Natural killer cell (primary cell): ENCODE data around the gene IFI44. TPM values are rescaled to one million over a fixed set of nuclear protein-coding genes. Genes with fewer than 3 reads are reported as not detected.
A peak's percentile ranks its signal among the peaks of the same experiment; 100 is the strongest.

ENCODE experiments used
- ATAC-seq, 3 donors: fragments of 150-1000 bp in 2 of 3; fragments of 200-7000 bp in 1 of 3; cut with Tn5 transposase; 1 replicate in 1 of 3; 2 replicates in 2 of 3; pipeline ENCODE4 v1.10.0; 2021; ENCODE audit warnings: mild to moderate bottlenecking in 2 of 3, moderate library complexity in 2 of 3
- DNase-seq, 2 donors: peaks; one replicate each; pipeline versions ENCODE4 v3.0.0 to v3.0.0-alpha.2; 2013 to 2021; ENCODE audit warnings: mixed read lengths in 1 of 2
- H3K27ac ChIP-seq: one replicate; pipeline ENCODE4 v1.5.1; 2013; ENCODE audit warnings: mild to moderate bottlenecking, low read length
- H3K27me3 ChIP-seq: one replicate; pipeline ENCODE4 v1.6.1; 2013; ENCODE audit warnings: low read length; ENCODE audit not compliant: control insufficient read depth, insufficient read depth
- H3K36me3 ChIP-seq: one replicate; pipeline ENCODE4 v1.6.1; 2013; ENCODE audit warnings: low read length; ENCODE audit not compliant: control insufficient read depth, insufficient read depth
- H3K4me1 ChIP-seq: one replicate; pipeline ENCODE4 v1.6.1; 2013; ENCODE audit warnings: low read length; ENCODE audit not compliant: control insufficient read depth, insufficient read depth
- H3K4me3 ChIP-seq: one replicate; pipeline ENCODE4 v1.5.1; 2013; ENCODE audit warnings: low read length
- H3K9me3 ChIP-seq: one replicate; pipeline ENCODE4 v1.6.1; 2013; ENCODE audit warnings: low read length; ENCODE audit not compliant: control insufficient read depth, insufficient read depth
- H3K27ac Mint-ChIP-seq, 2 donors: one replicate each; pipeline ENCODE4 v1.8.0; 2022; ENCODE audit warnings: mild to moderate bottlenecking in 2 of 2, mixed read lengths in 2 of 2, moderate library complexity in 1 of 2
- H3K27me3 Mint-ChIP-seq, 2 donors: one replicate each; pipeline ENCODE4 v1.8.0; 2022; ENCODE audit warnings: low read depth in 2 of 2, mixed read lengths in 2 of 2
- H3K36me3 Mint-ChIP-seq: one replicate; pipeline ENCODE4 v1.8.0; 2022; ENCODE audit warnings: mixed read lengths
- H3K4me1 Mint-ChIP-seq, 2 donors: one replicate each; pipeline ENCODE4 v1.8.0; 2022; ENCODE audit warnings: mixed read lengths in 2 of 2
- H3K4me3 Mint-ChIP-seq: one replicate; pipeline ENCODE4 v1.8.0; 2022; ENCODE audit warnings: mild to moderate bottlenecking, moderate library complexity, mixed read lengths
- H3K9me3 Mint-ChIP-seq, 2 donors: one replicate each; pipeline ENCODE4 v1.8.0; 2022; ENCODE audit warnings: mixed read lengths in 2 of 2
- WGBS: methylation state at CpG from one replicate; pipeline ENCODE4 v1.1.7; 2013; ENCODE audit warnings: missing lambda C conversion rate; ENCODE audit not compliant: insufficient coverage; 5-methylcytosine and 5-hydroxymethylcytosine counted together
- intact Hi-C: fragments of 100-400 bp; cut with micrococcal nuclease; formaldehyde crosslinking; loops from one replicate; pipeline ENCODE4 v1.14.2; 2022
- total RNA-seq, 4 donors: library from RNA; stranded (reverse); fragments of 120-200 nt in 1 of 4; gene quantifications; one replicate each; pipeline versions ENCODE4 v1.2.3 to v1.2.4, GENCODE V29; 2013 to 2022
- TF ChIP-seq, protein P1 (sequence below): fragments of 200-600 bp; IDR thresholded peaks from one replicate; pipeline ENCODE4 v1.8.0; 2022; ENCODE audit warnings: antibody characterized with exemption

IFI44 gene
- total RNA-seq, 3 donors from 2014 or later (not counting 1 experiment from before 2014, with no cell fraction given): 34.6 to 60.2 (median 35.5) TPM

DNA sequence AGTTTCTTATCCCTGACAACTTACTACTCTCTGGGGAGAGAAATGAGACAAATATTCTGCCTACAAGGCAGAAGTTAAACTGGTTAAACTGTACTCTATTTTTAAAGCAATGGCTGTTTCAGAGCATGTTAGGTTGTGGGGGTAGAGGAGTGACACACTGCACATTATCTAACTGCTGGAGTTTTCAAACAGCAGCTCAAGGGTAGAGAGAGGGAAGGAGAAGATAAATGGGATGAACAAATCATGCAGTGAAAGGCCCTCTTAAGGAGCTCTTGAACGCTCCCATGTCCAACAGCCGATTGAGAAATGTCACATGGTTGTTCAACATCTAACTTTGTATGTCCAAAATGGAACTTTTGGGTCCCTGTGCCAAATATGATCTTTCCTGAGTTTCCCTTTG lies 43.4 kb upstream of the IFI44 start:
- WGBS: 88% methylated on average over 2 of the region's 2 CpGs
- TF ChIP-seq, protein P1, sequence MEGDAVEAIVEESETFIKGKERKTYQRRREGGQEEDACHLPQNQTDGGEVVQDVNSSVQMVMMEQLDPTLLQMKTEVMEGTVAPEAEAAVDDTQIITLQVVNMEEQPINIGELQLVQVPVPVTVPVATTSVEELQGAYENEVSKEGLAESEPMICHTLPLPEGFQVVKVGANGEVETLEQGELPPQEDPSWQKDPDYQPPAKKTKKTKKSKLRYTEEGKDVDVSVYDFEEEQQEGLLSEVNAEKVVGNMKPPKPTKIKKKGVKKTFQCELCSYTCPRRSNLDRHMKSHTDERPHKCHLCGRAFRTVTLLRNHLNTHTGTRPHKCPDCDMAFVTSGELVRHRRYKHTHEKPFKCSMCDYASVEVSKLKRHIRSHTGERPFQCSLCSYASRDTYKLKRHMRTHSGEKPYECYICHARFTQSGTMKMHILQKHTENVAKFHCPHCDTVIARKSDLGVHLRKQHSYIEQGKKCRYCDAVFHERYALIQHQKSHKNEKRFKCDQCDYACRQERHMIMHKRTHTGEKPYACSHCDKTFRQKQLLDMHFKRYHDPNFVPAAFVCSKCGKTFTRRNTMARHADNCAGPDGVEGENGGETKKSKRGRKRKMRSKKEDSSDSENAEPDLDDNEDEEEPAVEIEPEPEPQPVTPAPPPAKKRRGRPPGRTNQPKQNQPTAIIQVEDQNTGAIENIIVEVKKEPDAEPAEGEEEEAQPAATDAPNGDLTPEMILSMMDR: no peak
- no peaks in the 10 kb centered on the region for H3K9me3 ChIP-seq
- no peaks in the 10 kb centered on the region for H3K4me1 ChIP-seq
- Mint-ChIP-seq H3K4me1 (no peaks in the 10 kb centered on the region), H3K27me3 (peaks cover 6 to 10% of the 10 kb centered on the region in 2 donors), H3K9me3 (no peaks in the 10 kb centered on the region), H3K27ac (no peak overlapping the region), H3K4me3 (no peak overlapping the region), H3K36me3 (no peaks in the 10 kb centered on the region)
- no peaks in the 10 kb centered on the region for H3K36me3 ChIP-seq
- ATAC-seq (no peak), DNase-seq (no peak)
- H3K27me3 ChIP-seq: no peaks in the 10 kb centered on the region
- H3K27ac ChIP-seq: no peak overlapping the region
- intact Hi-C loops: no loop called here
- H3K4me3 ChIP-seq: no peak overlapping the region

DNA sequence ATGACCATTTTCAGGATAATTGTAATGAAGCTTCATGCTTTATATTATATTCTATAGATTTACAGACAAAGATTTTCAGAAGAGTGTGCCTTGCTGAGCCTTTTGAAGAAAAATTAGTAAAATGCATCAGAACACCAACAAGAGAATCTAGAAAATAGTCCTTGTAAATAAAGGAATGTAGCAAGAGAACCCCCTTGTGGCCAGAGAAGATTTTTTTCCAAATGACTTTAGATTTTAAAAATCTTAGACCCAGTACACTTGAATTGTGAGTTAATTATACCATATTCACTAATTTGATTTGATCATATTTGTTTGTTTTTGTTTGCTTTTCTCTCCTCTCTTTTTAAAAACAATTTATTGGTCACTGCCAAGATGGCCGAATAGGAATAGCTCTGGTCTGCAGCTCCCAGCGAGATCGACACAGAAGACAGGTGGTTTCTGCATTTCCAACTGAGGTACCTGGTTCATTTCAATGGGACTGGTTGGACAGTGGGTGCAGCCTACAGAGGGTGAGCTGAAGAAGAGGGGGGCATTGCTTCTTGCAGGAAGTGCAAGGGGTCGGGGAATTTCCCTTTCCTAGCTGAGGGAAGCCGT lies 42.2 kb upstream of the IFI44 start:
- Mint-ChIP-seq H3K27ac (no peak overlapping the region), H3K4me3 (no peak overlapping the region)
- TF ChIP-seq, protein P1: no peak

DNA sequence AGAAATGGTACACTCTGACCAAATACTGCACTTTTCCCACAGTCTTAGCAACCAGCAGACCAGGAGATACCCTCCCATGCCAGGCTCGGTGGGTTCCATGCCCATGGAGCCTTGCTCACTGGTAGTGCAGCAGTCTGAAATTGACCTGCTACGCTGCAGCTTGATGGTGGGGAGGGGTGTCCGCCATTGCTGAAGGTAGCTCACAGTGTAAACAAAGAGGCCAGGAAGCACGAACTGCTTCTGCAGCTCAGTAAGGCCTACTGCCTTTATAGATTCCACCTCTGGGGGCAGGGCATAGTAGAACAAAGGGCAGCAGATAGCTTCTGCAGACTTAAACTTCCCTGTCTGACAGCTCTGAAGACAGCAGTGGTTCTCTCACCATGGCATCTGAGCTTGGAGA lies 41.7 kb upstream of the IFI44 start:
- no peak overlapping the region for H3K27ac Mint-ChIP-seq
- H3K9me3 Mint-ChIP-seq: no peaks in the 10 kb centered on the region
- intact Hi-C loops: no loop called here
- DNase-seq: no peak
- TF ChIP-seq, protein P1: no peak
- H3K4me1 Mint-ChIP-seq: no peaks in the 10 kb centered on the region
- Histone ChIP-seq H3K36me3 (no peaks in the 10 kb centered on the region), H3K27me3 (no peaks in the 10 kb centered on the region), H3K4me1 (no peaks in the 10 kb centered on the region), H3K9me3 (no peaks in the 10 kb centered on the region), H3K27ac (no peak overlapping the region), H3K4me3 (no peak overlapping the region)
- 67% methylated on average over 4 of the region's 4 CpGs for WGBS
- no peaks in the 10 kb centered on the region for H3K36me3 Mint-ChIP-seq
- H3K4me3 Mint-ChIP-seq: no peak overlapping the region
- ATAC-seq: no peak
- peaks cover 6 to 10% of the 10 kb centered on the region in 2 donors for H3K27me3 Mint-ChIP-seq

More for the DNA sequence above, 42.2 kb upstream of the IFI44 start:
- intact Hi-C loops: no loop called here
- Mint-ChIP-seq H3K4me1 (no peaks in the 10 kb centered on the region), H3K36me3 (no peaks in the 10 kb centered on the region), H3K27me3 (peaks cover 6 to 10% of the 10 kb centered on the region in 2 donors), H3K9me3 (no peaks in the 10 kb centered on the region)
- H3K9me3 ChIP-seq: no peaks in the 10 kb centered on the region
- H3K27ac ChIP-seq: no peak overlapping the region
- ATAC-seq (no peak), DNase-seq (no peak)
- no peaks in the 10 kb centered on the region for H3K27me3 ChIP-seq
- H3K4me1 ChIP-seq: no peaks in the 10 kb centered on the region
- H3K36me3 ChIP-seq: no peaks in the 10 kb centered on the region
- 87% methylated on average over 5 of the region's 5 CpGs for whole genome bisulfite sequencing
- H3K4me3 ChIP-seq: no peak overlapping the region

DNA sequence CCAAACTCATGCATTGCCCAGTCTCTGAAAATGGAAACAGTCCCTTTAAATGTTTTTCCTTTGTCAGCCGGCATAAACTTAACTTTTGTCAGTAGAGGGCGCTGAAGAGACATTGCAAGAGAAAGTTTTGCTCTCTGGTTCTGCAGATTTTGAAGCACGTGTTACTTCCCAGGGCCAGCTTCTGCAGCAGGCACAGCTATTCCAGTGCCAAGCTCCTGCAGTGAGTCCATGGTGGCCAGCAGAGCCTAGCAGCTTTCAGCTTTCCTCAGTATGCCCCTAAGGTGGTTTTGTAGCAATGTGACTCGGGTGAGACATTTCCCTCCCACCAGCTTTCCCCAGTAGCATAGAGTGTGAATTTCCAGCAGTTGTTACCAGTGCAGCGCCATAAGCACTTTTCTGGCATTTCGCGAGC lies 32.0 kb upstream of the IFI44 start:
- Mint-ChIP-seq H3K4me3 (no peak overlapping the region), H3K27me3 (no peaks in the 10 kb centered on the region), H3K4me1 (peaks cover 31 to 40% of the 10 kb centered on the region in 2 donors), H3K27ac (no peak overlapping the region), H3K9me3 (no peaks in the 10 kb centered on the region), H3K36me3 (no peaks in the 10 kb centered on the region)
- DNase-seq (peak; percentile 20 to 90), ATAC-seq (peak; percentile 75 to 88 (median 83))
- Histone ChIP-seq H3K4me1 (peaks cover 8% of the 10 kb centered on the region), H3K27me3 (no peaks in the 10 kb centered on the region), H3K27ac (no peak overlapping the region), H3K9me3 (no peaks in the 10 kb centered on the region), H3K4me3 (no peak overlapping the region), H3K36me3 (no peaks in the 10 kb centered on the region)
- TF ChIP-seq, protein P1: peak; percentile 76
- 41% methylated on average over 7 of the region's 7 CpGs for WGBS
- intact Hi-C loops: loop anchor here (1.0 to 10.0 kb wide), 3 partner anchors 32 to 473 kb away; partner anchors contain the start of gene IFI44
